H54 (cell line): ENCODE data around the gene PRSS50.
"Not testable (repeated sequence)": the region's sequence is repeated elsewhere in the genome, so short reads cannot be mapped to it uniquely, and the experiment has no call there.

ENCODE experiments used
- DNase-seq: peaks from one replicate; pipeline ENCODE4 v3.0.0; 2011; ENCODE audit warnings: low spot score, mixed read lengths; ENCODE audit not compliant: insufficient read length
- FAIRE-seq: peaks from 3 replicates; lab custom pipeline; 2011; peaks lifted over from hg19 to GRCh38; lab: Jason Lieb, UNC
- POLR2A ChIP-seq: IDR thresholded peaks from 2 replicates; pipeline ENCODE4 v1.6.1; 2011; ENCODE audit warnings: low read depth, mild to moderate bottlenecking, low read length

Gene PRSS50

DNA sequence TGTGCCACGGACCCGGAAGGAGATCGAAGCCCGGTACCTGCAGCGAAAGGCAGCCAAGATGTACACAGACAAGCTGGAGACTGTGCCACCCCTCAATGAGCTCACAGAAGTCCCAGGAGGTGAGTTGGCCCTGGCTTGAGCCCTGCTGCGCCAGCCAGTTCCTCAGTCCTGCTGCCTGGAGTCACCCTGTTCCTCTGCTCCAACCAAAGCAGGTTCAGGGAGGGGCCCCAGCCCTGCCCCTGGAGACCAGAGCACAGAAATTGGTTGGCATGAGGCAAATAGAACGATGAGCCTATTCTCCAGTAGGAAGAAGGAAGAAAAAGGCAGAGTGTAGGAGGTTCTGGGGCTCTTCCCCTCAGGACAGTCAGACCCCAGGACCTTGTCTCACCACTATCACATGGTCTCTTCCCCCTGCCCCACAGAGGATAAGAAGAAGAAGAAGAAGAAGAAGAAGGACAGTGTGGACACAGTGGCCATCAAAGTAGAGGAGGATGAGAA is 8.5 kb downstream of the PRSS50 start:
- no peak for TF ChIP-seq POLR2A
- FAIRE-seq (no peak), DNase-seq (no peak)

DNA sequence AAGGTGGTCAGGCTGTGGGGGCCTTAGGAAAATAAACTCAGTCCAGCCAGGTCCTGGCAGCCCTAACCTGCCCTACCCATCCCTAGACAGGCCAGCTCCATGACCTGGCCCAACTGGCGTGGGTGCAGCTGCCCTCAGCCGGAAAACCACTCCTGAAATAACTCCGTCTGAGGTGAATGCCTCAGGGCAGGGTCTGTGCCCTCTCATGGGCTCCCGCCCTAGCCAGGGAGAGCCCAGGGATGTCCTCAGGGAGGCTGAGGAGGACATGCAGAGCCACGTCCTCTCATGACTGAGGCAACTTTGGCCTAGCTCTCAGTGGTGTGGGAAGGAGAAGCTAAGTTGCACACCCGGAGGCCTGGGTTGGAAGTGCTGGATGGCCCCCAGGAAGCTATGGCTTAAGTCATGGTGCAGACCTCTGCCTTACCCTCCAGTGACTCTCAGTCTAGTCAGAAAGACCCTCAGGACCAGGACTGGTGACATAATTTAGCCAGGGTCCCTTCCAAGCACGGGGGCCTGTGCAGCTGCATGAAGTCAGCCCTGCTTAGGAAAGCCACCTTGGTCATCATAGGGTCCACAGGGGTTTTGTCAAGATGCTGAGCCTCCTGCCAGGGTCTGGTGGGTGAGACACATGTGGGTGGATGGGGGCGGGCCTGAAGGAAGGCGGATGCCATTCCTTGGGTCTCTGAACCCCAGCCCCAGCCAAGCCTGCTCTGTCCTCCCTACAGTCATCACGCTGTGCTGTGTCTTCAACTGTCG is 9.1 kb downstream of the PRSS50 start:
- no peak for TF ChIP-seq POLR2A
- DNase-seq: no peak
- no peak for FAIRE-seq

DNA sequence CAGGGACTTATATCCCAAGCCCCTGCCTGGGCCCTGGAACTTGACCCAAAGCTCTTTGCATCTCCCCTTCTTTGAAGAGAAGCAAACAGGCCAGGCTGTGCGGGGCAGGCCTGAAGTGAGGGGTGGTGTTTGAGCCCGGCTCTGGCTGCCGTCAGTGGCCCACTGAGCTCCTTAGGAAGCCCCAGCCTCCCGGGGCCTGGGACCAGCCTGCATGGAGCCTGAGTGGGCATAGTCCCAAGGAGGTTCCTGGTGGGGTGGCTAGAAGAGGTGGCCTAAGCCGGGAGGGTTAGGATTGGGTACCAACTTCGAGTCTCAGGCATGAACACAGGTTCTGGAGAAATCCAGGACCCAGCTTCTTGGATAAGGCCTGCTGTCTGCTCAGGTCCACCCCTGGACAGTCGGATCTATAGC is 10.1 kb downstream of the PRSS50 start:
- no peak for DNase-seq
- TF ChIP-seq POLR2A: no peak
- no peak for FAIRE-seq

DNA sequence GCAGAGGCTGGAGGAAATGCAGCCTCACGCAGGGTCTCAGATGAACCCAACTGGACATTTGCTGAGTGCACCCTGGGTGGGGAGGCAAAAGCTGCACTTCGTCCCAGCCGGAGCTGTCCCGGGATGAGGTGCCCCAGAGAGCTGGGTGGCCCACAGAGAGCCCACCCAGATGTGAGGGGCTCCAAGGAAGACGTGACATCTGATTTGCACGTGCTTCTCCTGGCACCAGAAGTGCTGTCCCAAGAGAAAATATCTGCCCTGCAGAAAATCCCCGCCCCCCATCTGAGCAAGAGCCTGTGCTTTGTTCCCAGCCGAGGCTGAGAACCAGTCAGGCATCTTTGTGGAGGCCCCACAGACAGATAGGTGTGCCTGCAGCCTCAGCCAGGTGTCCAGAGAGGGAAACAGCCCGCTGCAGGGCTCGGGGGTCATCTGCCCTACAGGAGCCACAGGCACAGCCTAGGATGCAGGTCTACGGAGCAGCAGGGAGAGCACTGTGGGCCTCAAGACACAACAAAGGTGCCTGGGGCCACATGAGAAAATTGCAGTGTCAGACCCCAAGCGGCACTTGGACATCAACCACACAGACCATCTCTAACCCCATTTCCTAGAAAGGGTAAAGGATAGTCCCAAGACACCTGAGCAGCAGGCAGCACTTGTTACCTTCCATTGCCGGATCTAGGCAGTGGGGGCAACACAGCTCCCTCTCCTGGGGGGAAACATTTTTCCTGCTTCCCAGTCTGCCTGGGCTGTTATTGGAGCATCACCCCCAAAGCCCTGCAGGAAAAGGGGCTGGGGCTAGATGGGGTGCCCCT is 10.7 kb downstream of the PRSS50 start:
- DNase-seq (no peak), FAIRE-seq (no peak)
- TF ChIP-seq POLR2A: no peak

DNA sequence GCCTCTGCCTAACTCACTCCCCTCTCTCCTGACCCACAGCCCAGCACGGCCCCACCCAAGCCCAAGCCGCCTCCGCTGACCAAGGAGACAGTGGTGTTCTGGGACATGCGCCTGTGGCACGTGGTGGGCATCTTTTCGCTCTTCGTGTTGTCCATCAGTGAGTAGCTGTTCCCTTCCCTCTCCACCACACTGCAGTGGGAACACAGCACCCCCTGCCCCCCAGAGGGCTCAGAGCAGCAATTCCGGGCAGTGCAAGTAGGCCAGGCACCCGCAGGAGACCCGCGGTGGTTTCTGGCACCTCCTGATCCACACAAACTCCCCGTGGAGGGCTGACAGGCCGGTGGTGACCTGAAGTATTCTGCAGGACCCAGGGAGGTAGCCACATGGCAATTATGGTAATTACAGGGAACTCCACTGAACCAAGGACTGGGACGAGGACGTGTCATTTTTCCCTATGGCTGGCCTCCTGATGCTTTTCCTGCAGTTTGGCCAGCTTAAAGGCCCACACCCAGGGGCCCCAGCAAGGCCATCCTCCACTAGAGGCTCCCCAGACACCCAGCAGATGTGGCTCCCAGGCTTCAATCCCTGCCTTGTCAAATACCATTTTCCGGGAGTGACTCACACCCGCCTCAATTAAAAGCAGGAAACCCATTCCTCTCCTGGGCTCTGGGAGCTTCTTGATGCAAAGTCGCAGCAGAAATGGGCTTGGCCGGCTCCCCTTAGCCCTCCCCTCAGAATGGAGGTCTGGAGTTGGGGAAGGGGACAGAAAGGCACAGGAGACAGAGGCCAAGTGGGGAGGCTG is 11.7 kb downstream of the PRSS50 start:
- no peak for TF ChIP-seq POLR2A
- FAIRE-seq: no peak
- peak; percentile 85 for DNase-seq

DNA sequence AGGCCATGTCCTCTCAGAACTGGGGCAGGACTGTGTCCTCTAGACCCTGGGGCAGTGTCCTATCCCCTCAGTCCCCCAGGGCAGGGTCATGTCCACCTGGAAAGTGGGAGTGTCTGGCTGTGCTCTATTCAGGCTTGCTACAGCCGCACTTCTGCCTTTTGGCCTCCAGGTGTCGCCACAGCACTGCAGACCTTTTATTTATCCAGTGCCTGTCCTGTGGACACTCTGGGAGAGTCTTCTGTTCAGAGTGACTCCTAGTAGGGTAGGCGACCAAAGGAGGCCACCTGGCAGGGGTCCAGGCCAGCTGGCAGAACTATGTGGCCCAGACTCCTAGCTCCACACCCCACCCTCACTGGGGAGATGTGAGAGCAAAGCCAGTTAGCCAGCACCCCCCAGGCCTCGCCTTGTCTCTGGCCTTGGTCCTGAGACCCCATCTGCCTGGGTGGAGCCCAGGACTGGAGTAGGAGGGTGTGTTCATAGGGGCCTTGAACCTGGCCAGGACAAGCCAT is 12.6 kb downstream of the PRSS50 start:
- no peak for TF ChIP-seq POLR2A
- FAIRE-seq: no peak
- peak; percentile 82 for DNase-seq

DNA sequence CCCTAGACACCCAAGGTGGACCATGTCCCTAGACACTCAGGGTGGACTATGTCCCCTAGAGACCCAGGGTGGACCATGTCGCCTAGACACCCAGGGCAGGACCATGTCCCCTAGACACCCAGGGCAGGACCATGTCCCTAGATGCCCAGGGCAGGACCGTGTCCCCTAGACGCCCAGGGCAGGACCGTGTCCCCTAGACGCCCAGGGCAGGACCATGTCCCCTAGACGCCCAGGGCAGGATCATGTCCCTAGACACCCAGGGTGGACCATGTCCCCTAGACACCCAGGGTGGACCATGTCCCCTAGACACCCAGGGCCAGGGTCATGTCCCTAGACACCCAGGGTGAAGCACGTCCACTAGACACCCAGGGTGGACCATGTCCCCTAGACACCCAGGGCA is 13.3 kb downstream of the PRSS50 start:
- not testable (repeated sequence) for DNase-seq, FAIRE-seq

DNA sequence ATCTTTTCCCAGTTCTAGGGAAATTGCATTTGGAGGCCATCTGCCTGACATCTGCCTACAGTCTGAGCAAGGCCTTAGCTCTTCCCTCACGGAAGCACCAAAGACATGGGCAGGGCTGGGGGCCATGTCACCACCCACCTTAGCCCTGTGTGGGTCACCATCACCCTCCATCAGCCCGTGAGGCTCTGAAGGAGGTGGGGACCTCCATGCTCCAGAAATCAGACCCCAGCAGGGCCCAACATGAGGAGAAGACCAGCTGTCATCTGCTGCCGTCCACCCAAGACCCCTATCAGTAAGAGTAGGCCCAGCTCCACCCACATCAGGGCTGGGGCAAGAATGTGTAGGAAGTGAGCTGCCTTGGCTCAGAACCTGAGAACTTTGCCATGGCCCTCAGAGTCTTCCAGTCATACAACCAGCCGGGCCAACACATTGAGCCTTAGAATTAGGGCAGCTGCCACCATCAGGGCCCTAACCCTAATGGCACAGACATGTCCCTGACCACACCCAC is 14.6 kb downstream of the PRSS50 start:
- FAIRE-seq (no peak), DNase-seq (no peak)
- TF ChIP-seq POLR2A: no peak

DNA sequence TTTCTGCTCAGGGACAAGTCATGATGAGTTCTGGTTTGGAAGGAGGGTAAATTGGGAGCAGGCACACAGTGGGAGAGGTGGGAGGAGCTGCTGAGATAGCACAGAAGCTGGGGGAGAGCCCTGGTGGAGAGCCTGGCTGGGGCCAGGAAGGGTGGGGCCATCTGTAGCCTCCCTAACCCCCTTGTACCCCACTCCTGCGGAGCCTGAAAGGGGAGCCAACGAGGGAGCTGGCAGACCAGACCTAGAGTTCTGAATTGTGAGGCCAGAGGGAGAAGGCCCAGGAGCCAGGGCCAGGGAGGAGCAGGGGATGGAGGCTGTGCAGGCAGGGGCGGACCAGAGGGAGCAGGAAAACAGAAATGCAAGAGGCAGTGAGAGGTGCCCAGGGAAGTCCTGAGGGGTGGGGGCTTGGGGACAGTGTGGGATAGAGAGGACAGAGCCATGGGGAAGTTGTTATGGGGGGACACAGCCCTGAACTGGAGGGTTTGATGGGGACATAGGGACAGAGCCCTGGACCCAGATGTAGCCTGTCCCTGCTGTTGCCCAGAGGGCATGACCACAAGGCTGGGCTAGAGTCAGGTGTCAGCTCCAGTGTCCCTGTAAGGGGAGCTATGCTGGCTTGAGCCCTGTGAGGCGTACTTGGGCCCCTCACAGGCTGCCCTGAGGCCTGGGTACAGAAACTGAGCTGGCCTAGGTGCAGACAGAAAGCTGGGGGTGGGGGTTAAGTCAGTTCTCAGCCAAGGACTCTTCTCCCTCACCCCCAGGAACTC is 15.2 kb downstream of the PRSS50 start:
- no peak for DNase-seq
- no peak for TF ChIP-seq POLR2A
- no peak for FAIRE-seq

DNA sequence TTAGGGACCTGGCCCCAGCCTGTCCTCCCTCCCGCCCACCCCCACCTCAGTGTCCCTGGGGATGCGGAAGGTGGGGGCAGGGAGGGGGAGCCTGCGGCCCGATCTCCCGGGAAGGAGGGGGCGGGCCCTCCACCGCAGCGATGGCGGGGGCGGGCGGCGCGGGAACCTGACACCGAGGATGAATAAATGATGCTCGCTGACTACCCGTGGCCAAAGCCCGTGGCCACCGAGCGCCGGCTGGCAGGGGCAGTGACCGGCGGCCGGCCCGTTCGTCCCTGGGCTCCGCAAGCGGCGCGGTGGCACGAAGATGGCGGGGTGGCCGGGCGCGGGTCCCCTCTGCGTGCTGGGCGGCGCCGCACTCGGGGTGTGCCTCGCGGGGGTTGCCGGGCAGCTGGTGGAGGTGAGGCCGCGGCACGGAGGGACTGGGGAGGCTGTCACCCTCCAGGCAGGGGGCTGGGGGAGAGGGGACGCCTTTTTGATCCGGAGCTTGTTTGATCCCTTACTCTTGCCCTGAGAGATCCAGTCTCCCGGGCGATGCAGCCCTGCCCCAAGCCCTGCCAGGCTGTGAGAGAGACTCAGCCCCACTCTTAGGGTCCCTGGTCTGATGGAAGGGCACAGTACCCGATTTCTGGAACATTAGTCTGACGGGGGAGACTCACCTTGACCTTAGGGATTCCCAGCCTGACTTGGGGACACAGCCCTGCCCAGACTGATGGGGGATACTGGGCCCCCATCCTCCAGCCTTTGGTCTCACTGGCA is 16.3 kb downstream of the PRSS50 start, which contains the start of gene TMIE:
Gene TMIE (plus strand): TSS at position 212 of the 759 bp plus-strand sequence. CDS start 96 bp downstream, at position 308.
- no peak for TF ChIP-seq POLR2A
- DNase-seq (no peak), FAIRE-seq (no peak)

DNA sequence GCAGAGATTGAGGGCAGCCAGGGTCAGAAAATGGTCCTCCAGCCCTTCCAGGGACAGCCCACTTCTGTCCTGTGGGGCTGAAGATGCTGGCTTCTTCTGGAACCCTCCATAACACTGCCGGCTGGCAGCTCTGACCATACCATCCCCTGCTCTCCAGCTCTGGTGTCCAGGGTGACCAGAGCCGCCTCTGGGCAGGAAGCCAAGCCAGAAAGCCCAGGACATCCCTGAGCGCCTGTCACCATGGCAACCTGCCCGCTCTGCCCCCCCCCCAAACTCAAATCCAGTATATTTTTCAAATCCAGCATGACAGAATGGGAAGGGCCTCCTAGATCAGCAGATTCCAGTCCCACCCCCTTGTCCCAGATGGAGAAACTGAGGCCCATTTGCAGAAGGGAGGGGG is 16.9 kb downstream of the PRSS50 start:
- no peak for FAIRE-seq
- no peak for TF ChIP-seq POLR2A
- no peak for DNase-seq

DNA sequence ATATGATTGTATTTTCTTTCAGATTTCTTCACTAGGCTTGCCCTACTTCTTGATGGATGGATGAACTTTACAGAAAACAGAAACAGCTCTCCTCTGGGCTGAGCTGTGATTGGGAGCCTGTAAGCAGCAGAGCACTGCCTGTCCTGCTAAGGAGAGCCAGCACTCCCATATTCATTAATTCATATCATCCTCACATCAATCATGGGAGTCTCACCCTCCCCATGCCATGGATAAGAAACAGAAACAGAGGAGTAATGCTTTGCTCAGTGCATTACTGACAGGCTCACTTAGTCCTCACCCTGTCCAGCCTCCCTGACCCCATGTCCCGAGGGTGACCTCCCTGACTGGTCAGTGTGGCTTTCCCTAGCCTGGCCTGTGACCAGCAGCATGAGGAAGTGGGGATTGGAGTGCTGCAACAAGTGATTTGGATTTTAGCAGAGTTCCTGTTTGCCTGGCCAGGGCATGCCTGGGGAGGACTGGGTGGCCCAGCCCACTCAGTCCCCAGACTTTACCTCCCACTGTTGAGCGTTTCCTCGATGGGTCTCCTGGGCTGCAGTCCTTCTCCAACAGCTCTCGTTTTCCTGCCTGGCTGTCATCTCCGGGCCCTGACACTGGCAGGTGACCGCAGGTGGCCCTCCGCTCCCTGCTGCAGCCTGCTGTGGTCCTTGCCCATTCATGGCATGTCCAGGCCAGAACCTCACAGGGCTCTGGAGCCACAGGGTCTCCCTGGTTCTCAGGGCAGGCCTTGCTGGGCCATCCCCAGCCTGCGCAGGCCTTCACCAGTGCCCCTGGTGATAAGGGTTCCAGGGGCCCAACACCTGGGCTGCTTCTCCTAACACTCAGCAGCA is 17.8 kb downstream of the PRSS50 start:
- DNase-seq: no peak
- FAIRE-seq: no peak

More for the DNA sequence above, 17.8 kb downstream of the PRSS50 start:
- no peak for TF ChIP-seq POLR2A
